Measurements from ENCODE around the gene FHIP2A.

- TF ChIP-seq CTCF (IDR thresholded peaks at IDR 0.05; ENCODE audit: low read depth, low read length, poor library complexity, severe bottlenecking) (no peak), EZH2phosphoT487 (IDR thresholded peaks at IDR 0.05; ENCODE audit: borderline replicate concordance, low read length) (no peak)
Measured at GRCh38 chr10:114859222-114859621, 37.6 kb downstream of the FHIP2A start.
